ENCODE results near the gene CD151.

CD151 gene

DNA sequence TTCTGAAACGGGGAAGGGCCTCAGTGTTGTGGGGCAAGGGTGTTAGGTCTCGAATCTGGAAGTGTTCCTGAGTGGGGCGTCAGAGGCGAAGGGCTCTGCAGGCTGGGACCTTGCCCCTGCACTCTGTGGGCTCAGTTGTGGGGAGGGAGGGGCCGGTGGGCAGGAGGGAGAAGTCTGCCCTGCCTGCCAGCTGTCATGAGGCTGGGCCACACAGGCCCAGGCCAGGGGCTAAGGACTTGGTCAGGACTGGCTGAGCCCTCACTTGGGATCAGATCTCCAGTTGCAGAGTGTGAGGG is 4.9 kb upstream of the CD151 start, which contains the start of gene CRACR2B:
Gene CRACR2B (plus strand): TSS at position 23 of the 296 bp plus-strand sequence. CDS start 689 bp downstream, outside the sequence.
- DNase-seq (ENCODE audit: low read depth in 2 of 3, low spot score in 2 of 3): no peak

DNA sequence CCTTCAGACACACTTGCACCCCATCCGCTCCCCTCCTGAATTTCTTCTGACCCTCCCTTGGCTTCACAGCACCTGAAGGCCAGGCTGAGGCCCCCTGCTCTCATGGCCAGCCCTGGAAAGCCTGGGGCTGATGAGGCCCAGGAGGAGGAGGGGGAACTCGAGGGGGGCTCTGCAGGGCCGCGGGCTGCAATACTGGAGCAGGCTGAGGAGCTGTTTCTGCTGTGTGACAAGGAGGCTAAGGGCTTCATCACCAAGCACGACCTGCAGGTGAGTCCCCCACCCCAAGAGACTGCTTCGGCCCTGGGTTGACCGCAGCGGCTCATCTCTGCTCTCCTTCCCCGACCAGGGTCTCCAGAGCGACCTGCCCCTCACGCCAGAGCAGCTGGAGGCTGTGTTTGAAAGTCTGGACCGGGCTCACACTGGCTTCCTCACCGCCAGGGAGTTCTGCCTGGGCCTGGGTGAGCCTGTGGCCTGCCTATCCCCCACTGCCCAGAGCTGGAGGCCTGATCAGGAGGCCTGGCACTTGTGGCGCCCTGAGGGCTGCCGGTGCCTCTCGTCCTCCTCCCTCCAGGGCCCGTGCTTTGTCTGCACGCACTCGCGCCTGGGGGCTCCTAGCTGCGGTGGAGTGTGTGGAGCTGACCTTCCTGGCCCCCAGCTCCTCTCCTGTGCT is 4.1 kb upstream of the CD151 start:
- no peak for DNase-seq (ENCODE audit: low read depth in 2 of 3, low spot score in 2 of 3)

DNA sequence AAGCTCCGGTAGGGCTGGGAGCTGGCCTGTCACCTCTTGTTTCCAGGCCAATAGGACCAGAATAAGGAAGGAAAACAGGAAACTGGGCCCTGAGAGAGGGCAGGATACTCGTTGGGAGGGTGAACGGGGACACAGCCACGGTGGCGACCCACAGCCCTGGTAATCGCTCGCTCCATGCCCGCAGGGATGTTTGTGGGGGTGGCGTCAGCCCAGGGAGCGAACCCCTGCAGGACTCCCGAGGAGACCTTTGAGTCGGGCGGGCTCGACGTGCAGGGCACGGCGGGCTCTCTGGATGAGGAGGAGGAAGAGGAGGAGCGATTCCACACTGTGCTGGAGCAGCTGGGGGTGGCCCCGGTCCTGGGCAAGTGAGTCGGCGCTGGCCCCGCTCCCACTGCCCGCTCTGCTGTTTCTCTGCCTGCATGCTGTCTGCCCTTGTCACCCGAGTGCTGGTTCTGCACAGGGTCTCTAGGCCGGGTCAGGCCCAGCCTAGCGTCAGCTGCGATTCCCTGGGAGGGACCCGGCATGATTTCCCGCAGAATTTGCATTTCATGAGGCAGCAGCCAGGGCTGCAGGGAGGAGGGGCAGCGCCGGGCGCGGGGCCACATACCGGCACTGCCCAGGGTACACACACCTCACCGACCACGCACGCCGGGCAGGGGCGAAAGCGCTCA is 3.4 kb upstream of the CD151 start:
- no peak for DNase-seq (ENCODE audit: low read depth in 2 of 3, low spot score in 2 of 3)

DNA sequence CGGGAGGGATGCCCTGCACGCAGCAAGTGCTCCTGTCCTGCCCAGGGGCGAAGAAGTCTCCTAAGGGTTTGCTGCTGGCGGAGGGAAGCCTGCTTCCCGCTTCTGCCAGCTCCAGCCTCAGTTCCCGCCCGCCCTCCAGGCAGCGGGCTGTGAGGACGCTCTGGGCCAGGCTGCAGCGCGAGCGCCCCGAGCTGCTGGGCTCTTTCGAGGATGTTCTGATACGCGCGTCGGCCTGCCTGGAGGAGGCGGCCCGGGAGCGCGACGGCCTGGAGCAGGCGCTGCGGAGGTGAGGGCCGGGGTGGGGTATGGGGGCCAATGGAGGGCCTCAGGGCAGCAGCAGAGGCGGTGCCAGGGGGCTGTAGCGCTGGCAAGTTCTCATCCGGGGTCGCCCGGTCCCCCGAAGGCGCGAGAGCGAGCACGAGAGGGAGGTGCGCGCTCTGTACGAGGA is 2.9 kb upstream of the CD151 start:
- no peak for DNase-seq (ENCODE audit: low read depth in 2 of 3, low spot score in 2 of 3)

DNA sequence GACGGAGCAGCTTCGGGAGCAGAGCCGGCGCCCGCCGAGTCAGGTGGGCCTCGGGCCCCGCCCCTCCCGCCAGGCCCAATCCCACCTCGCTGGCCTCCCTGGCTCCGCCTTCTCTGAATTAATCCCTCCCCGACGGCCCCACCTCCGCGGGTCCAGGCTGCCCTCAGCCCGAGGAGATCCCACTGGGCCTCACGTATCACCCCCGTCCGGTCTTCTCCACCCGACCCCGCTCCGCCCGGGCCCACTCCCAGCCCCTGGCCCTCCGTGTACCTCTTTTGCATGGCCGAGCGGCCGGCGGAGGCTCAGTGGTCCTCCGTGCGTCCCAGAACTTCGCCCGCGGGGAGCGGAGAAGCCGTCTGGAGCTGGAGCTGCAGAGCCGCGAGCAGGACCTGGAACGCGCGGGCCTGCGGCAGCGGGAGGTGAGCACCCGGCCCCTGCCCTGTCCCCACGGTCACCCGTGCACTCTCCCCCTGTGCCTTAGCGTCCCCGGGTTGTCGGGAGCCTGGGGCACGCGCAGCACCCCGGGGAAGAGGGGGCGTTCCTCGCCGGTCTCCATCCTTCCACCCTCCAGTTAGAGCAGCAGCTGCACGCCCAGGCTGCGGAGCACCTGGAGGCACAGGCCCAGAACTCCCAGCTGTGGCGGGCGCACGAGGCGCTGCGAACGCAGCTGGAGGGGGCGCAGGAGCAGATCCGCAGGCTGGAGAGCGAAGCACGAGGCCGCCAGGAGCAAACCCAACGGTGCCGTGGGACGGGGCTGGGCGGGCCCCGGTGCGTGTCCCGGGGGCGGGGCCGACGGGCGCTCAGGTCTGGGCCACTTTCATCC is 2.2 kb upstream of the CD151 start:
- peak in 1 of 3 experiments; percentile 52 for DNase-seq (ENCODE audit: low read depth in 2 of 3, low spot score in 2 of 3)

DNA sequence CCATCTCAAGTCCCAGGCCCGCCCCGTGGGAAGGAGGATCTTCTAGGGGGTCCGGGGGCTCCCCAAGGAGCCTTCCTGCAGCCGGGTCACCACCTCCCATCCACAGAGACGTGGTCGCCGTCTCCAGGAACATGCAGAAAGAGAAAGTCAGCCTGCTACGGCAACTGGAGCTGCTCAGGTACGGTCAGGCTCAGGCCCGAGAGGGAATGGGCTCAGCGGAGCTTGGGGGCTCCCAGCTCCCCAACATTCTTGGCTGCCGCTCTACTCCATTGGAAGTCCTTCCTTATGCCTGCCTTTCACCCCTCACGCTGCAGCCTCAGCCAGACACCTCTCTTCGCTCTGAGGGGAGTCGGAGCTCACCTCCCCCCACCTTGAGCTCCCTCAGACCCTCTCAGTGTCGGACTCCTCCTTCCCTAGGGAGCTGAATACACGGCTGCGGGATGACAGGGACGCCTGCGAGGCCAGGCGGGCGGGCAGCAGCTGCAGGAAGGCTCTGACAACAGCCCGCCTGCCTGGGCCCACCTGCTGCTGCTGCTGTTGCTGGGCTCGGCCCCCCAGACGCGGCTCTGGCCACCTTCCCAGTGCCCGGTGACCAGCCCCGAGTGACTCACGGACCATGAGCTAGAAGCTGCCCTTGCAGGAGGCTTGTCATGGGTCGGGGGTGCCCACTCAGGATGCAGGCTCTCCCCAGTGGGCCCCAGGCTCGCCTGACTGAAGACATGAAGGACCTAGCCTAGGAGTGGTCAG is 1.5 kb upstream of the CD151 start:
- DNase-seq (ENCODE audit: low read depth in 2 of 3, low spot score in 2 of 3): no peak

DNA sequence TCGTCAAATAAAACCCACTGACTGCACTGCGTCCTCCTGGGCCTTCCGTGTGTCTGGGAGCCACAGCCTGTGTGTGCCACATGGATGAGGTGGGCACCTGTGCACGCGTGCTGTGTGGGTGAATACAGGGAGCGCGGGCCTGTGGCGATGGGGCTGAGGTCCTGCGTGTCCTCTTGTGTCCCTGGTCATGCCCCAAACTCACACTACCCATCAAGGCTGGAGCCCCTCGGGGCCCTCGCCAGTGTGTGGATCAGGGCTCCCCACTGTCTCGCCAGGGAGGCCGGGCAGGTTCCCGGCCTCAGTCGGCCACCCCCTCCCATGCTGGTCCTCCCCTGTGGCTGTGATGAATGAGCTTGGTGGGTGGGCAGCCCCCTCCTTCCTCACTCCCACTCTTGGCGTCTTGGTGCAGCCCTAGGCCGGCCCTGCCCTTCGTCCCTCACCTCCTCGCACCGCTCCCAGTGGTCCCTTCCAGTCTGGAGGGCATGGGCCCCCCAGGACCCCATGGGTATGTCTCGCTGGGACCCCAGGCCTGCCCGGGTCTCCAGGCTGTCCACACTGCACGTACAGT is 707 bp upstream of the CD151 start:
- DNase-seq (ENCODE audit: low read depth in 2 of 3, low spot score in 2 of 3): no peak

DNA sequence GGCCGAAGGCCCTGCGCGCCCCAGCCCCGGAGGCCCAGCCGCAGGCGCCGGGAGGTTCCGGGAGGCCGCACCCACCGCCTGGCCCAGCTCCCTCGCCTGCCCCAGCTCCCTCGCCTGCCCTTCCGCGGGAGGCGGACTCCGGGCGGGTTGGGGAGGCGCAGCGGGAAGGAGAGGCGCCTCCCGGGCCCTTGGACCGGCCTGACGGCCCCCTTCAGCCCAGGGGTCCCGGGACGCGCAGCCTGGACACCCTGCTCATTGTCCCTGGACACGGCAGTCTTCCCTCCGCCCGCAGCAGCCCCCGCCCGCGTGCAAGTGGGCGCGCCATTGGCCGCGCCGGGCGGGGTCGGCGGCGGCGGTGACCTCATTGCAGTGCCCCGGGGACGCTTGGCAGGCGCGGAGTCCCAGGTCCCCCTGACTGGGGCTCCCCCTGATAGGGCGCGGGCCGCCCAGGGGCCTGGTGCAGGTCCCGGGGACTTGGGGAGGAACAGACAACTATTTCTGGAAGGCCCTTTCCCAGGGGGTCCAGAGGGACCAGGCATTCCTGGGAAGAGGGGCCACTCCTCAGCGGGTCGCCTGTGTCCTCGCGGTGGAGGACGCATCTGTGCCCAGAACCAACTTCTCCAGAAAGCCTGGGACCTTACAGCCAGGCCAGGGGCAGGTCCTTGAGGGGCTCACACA is 501 bp downstream of the CD151 start:
- no peak for DNase-seq (ENCODE audit: low read depth in 2 of 3, low spot score in 2 of 3)

DNA sequence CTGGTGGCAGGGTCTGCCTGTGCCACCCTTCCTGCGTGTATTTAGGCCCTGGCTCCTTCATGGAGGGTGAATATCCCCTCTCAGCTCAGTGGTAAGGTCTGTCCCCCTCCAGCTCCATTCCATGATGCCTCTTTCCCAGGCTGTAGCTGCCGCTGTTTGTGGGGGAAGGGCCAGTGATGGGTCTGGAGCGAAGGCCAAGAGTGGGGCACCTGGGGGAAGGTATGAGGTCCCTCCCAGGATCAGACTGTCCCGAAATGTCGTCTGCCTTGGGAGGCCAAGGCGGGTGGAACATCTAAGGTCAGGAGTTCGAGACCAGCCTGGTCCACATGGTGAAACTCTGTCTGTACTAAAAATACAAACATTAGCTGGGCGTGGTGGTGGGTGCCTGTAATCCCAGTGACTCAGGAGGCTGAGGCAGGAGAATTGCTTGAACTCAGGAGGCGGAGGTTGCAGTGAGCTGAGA is 1.1 kb downstream of the CD151 start:
- DNase-seq (ENCODE audit: low read depth in 2 of 3, low spot score in 2 of 3): no peak

DNA sequence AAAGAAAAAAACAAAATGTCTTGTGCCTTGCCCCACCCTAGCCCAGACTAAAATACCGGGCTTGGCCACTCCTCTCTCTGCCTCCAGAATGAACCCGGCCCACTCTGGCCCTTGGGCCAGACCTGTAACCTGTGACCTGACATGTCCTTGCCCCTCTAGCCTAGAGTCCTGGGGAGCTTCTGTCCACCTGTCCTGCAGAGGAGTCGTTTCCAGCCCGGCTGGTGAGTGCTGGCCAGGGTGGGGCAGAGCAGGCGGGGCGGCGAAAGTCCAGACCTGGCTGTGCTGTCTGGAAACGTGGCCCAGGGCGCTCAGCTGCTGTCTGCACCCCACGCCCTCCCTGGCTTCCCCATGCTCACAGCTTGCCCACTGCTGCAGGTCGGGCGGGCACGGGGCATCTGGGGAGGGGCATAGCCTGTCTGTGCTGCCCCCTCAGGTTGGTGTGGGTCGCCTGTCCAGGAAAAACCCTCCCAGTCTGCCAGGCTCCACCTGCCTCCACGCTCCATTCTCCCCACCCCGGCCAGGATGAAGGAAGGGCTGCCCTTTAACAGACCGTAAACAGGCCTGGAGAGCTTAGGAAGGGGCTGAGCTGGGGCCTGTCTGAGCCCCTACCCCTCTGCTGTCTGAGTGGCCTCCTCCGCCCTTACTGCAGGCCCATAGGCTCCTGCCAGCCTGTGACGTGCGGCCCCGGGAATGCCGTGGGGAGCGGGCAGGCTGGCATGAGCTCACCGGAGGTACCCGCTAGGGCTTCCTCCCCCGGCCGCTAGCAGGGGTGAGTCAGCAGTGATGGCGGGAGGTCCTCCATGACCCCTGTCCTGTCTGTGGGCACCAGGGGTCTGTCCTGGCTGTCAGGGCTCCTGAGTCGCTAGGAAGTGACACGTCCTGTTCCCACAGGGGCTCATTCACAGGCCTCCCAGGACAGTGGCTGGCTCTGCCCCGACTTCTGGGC is 1.9 kb downstream of the CD151 start:
- DNase-seq (ENCODE audit: low read depth in 2 of 3, low spot score in 2 of 3): no peak

DNA sequence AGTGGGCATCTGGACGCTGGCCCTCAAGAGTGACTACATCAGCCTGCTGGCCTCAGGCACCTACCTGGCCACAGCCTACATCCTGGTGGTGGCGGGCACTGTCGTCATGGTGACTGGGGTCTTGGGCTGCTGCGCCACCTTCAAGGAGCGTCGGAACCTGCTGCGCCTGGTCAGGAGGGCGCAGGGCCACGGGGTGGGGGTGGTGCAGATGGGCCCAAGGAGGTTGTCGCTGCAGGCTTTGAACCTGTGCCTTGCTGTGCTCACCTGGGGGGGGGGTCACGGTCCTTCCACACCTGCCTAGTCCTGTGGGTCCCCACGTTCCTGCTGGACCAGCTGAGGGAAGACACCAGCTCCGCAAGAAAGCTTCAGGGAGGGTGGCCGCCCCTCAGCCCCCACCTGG is 3.5 kb downstream of the CD151 start:
- DNase-seq (ENCODE audit: low read depth in 2 of 3, low spot score in 2 of 3): no peak

DNA sequence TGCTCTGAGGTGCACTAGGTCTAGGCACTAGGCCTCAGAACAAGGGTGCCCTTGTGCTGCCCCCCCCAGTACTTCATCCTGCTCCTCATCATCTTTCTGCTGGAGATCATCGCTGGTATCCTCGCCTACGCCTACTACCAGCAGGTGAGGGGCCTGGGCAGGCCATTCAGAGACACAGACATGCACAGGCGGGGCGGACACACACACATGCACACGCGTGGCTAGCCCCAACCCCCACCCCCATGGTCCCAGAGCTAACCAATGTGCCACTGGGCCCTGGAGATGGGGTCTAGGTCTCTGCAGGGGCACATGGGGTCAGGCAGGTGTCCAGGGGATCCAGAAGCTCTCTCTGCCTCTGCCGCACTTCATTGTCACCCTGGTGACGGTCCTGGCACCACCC is 3.9 kb downstream of the CD151 start:
- no peak for DNase-seq (ENCODE audit: low read depth in 2 of 3, low spot score in 2 of 3)

DNA sequence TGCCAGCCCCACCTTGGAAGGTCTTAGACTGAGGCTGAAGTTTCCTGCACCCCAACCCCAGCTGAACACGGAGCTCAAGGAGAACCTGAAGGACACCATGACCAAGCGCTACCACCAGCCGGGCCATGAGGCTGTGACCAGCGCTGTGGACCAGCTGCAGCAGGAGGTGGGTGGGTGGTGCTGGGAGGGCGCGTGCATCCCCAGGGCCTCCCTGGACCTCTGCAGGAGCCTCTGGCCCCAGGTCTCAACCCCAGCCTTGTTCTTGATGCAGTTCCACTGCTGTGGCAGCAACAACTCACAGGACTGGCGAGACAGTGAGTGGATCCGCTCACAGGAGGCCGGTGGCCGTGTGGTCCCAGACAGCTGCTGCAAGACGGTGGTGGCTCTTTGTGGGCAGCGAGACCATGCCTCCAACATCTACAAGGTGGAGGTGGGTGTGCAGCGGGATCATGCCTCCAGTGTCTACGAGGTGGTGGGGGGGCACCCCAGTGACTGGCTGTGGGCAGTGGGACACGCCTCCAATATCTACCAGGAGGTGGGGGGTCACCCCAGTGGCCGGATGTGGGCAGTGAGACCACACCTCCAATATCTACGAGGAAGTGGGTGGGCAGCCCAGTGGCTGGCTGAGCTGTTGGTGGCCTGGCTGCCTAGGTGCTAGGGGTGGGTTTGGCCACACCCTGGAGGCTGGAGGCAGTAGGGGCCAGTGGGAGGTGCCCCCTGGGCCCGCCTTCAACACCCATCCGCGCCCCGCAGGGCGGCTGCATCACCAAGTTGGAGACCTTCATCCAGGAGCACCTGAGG is 4.6 kb downstream of the CD151 start:
- DNase-seq (ENCODE audit: low read depth in 2 of 3, low spot score in 2 of 3): no peak

DNA sequence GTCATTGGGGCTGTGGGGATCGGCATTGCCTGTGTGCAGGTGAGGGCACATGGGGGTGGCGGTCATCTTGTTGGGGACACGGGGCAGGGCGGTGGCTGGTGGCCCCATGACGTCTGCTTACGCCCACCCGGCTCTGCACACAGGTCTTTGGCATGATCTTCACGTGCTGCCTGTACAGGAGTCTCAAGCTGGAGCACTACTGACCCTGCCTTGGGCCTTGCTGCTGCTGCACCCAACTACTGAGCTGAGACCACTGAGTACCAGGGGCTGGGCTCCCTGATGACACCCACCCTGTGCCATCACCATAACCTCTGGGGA is 5.2 kb downstream of the CD151 start:
- no peak for DNase-seq (ENCODE audit: low read depth in 2 of 3, low spot score in 2 of 3)

DNA sequence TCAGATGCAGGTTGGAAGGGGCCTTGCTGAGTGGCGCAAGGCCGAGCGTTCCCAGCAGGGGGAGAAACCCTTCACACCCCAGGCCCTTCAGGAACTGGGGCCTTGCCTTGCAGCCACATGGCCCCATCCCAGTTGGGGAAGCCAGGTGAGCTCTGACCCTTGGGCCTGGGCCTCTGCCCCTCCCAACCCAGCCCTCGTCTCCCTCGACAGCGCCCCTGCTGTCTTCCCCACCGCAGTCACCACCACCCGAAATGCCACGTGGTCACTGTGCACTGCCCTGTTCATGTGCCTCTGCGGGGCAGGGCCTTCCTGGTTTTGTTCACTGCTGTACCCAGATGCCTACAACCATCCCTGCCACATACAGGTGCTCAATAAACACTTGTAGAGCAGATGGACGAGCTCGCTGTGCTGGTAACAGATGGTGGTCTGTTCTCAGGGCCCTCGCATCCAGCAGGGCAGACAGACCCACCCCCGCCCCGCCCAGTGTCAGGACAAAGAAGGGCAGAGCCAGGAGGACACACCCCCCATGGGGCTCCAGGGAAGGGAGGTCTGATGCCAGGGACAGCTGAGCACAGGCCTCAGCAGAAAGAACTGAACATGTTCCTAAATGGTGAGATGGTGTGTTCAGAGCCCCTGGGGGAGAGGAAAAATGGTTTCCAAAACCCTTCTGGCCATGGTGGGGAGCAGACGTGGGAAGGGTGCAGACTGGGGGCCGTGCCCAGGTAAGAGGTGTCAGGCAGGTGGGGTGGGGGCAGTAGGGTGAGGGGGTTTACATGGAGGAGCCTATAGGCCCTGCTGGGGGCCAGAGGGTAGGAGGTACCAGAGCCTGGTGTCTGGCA is 5.9 kb downstream of the CD151 start:
- no peak for DNase-seq (ENCODE audit: low read depth in 2 of 3, low spot score in 2 of 3)

DNA sequence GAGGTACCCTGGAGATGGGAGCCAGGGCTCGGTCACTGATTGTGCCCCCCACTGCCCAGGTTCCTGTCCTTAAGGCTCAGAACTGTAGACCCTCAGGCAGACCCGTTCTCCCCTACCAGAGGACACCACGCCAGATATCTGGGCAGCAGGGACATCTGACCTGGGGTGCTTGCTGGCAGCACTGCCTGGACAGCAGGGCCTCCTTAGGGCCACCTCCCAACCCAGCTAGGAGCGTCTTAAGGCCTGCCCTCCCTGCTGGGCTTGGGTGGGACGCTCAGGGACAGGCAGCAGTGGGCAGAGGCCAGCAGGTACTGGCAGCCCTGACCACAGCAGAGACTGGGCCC is 6.5 kb downstream of the CD151 start:
- no peak for DNase-seq (ENCODE audit: low read depth in 2 of 3, low spot score in 2 of 3)

DNA sequence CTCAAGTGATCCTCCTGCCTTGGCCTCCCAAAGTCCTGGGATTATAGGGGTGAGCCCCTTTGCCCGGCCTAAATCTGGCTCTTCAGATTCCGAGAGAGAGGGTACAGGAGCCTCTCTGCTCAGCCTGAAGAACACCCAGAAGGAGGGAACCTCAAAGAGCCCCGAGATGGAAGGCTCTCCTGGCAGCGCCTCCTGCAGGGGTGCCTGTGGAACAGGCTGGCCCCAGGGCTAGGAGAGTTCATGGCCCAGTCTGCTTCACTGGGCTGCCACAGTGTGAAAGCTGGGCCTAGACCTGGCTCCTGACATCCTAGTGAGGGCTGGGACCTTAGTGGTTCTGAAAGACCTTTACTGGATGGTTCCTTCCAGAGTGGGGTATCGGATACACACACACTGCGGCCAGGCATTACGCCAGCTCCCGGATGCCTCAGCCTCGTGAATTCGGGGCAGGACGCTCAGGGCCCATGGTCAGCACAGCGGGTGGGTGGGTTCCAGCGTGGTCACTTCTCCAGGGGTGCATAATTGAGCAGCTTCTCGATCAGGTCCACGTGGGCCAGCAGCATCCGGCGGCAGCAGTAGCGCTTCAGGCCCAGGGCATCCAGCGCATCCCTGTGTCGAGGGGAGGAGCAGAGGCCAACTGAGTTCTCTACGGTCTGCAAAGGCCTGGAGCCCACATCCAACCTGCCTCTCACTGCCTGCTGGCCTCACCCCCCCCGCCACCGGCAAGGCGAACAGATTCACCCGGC is 7.3 kb downstream of the CD151 start:
- no peak for DNase-seq (ENCODE audit: low read depth in 2 of 3, low spot score in 2 of 3)

Measured in activated CD8-positive, alpha-beta memory T cell treated with anti-CD3 and anti-CD28 coated beads for 48 hours (primary cell).